C4-2B (cell line): ENCODE results near the gene MOV10L1.

Experiments used
- CTCF ChIP-seq: fragments of 450-650 bp; conservative IDR thresholded peaks from 2 replicates; pipeline ENCODE4 v1.5.1; 2017; ENCODE audit warnings: mild to moderate bottlenecking
- ZFX ChIP-seq: fragments of 450-650 bp; IDR thresholded peaks from 2 replicates; pipeline ENCODE4 v1.6.1; 2017

GRCh38 chr22:50203288-50203687, 113.5 kb downstream of the MOV10L1 start:
- TF ChIP-seq CTCF, result no peak
- TF ChIP-seq ZFX, result no peak
